Upper lobe of left lung (tissue), 4 donors: ENCODE results near the gene RUNX1.

ENCODE experiments used
- CTCF ChIP-seq, 6 experiments: fragments of 450-650 bp in 4 of 6; fragments of 200-600 bp in 2 of 6; sonication (generic) in 2 of 6; IDR thresholded peaks; one replicate each; pipeline ENCODE4 v1.5.1; 2016 to 2019; ENCODE audit warnings: antibody characterized with exemption in 6 of 6
- EP300 ChIP-seq, 4 donors: sonication (generic); formaldehyde crosslinking; IDR thresholded peaks; one replicate each; pipeline ENCODE4 v1.5.1; 2017; ENCODE audit warnings: antibody characterized with exemption in 4 of 4, control low read depth in 2 of 4
- POLR2A ChIP-seq, 4 donors: fragments of 450-650 bp; IDR thresholded peaks; one replicate each; pipeline ENCODE4 v1.5.1; 2016 to 2017; ENCODE audit warnings: antibody characterized with exemption in 4 of 4, mild to moderate bottlenecking in 2 of 4
- POLR2AphosphoS5 ChIP-seq, 2 donors: sonication (generic); formaldehyde crosslinking; IDR thresholded peaks; one replicate each; pipeline ENCODE4 v1.5.1; 2017; ENCODE audit warnings: antibody characterized with exemption in 2 of 2

- TF ChIP-seq POLR2A (IDR thresholded peaks at IDR 0.05) (no peak), CTCF (IDR thresholded peaks at IDR 0.05) (no peak), POLR2AphosphoS5 (IDR thresholded peaks at IDR 0.05) (no peak), EP300 (IDR thresholded peaks at IDR 0.05) (no peak)
Measured at GRCh38 chr21:34885125-34885524, 164.0 kb downstream of the RUNX1 start.
